Measurements from ENCODE around the gene FLNC. TPM values are rescaled to one million over a fixed set of nuclear protein-coding genes. Genes with fewer than 3 reads are reported as not detected.

Gene FLNC
- polyA plus RNA-seq, 2 of the 4 experiments (the other 2 are of a cell fraction), result 0.43 to 3.4 TPM

GRCh38 chr7:128788446-128789412 is 41.5 kb upstream of the FLNC start:
- ChIA-PET POLR2A (no interaction called here), CTCF (interaction anchor here (1.0 to 2.0 kb wide), 2 partner anchors 9 to 83 kb away, joined by 3 to 4 read pairs; no protein-coding TSS in a partner anchor)
- no peak for DNase-seq (ENCODE audit: low read depth in 1 of 2, low spot score in 1 of 2)
- ATAC-seq, result no peak
- no peaks in the 10 kb centered on the region for H3K9me3 ChIP-seq
- H3K4me1 ChIP-seq, result 0 out of 3 replicates have a peak, but pooled peaks cover 9% of the 10 kb centered on the region
- no peak for FAIRE-seq
- no peak overlapping the region for H3K27ac ChIP-seq
- TF ChIP-seq POLR2AphosphoS2 (conservative IDR thresholded peaks at IDR 0.05; ENCODE audit: low read length) (no peak), PBX3 (IDR thresholded peaks at IDR 0.05) (no peak), HOXB13 (CRISPR knock-in tag; IDR thresholded peaks at IDR 0.05; ENCODE audit: low read depth) (no peak), MAX (IDR thresholded peaks at IDR 0.05) (no peak), KDM5A (IDR thresholded peaks at IDR 0.05) (no peak), NR3C1 (IDR thresholded peaks at IDR 0.05) (no peak), REST (IDR thresholded peaks at IDR 0.05) (no peak), FOXS1 (CRISPR knock-in tag; IDR thresholded peaks at IDR 0.05) (no peak), EP300 (IDR thresholded peaks at IDR 0.05) (no peak), KDM1A (IDR thresholded peaks at IDR 0.05; ENCODE audit: low read depth) (no peak), NFE2L2 (conservative IDR thresholded peaks at IDR 0.05; ENCODE audit: low read length) (no peak), MYC (IDR thresholded peaks at IDR 0.05; ENCODE audit: borderline replicate concordance, low read length) (no peak), PHF8 (IDR thresholded peaks at IDR 0.05; ENCODE audit: borderline replicate concordance, low read depth) (no peak), ZNF302 (CRISPR knock-in tag; IDR thresholded peaks at IDR 0.05) (no peak), TFCP2L1 (CRISPR knock-in tag; IDR thresholded peaks at IDR 0.05) (no peak), ZC3H11A (IDR thresholded peaks at IDR 0.05) (no peak), RAD21 (conservative IDR thresholded peaks at IDR 0.05 in 1 of 2, IDR thresholded peaks at IDR 0.05 in 1 of 2) (no peak)
- WGBS (ENCODE audit: missing lambda C conversion rate), result 63% methylated on average over 9 of the region's 9 CpGs
- no peak overlapping the region for H3K4me2 ChIP-seq
- no peak overlapping the region for H3K4me3 ChIP-seq

- ChIA-PET CTCF (no interaction called here), POLR2A (no interaction called here)
- ATAC-seq, result peak; percentile 23 to 31; a peak in 4 of 6 replicates
- Histone ChIP-seq H3K4me3 (peak overlapping the region; percentile 83), H3K4me2 (peak overlapping the region; percentile 91), H3K27ac (peak overlapping the region; percentile 77 to 92), H3K9me3 (no peaks in the 10 kb centered on the region), H3K4me1 (0 out of 3 replicates have a peak, but pooled peaks cover 9% of the 10 kb centered on the region)
- no peak for DNase-seq (ENCODE audit: low read depth in 1 of 2, low spot score in 1 of 2)
- WGBS (ENCODE audit: missing lambda C conversion rate), result 50% methylated on average over 27 of the region's 45 CpGs
- no peak for FAIRE-seq
- TF ChIP-seq RARB (CRISPR knock-in tag; IDR thresholded peaks at IDR 0.05) (no peak), EP300 (IDR thresholded peaks at IDR 0.05) (no peak), MYC (IDR thresholded peaks at IDR 0.05; ENCODE audit: borderline replicate concordance, low read length) (no peak), KDM1A (IDR thresholded peaks at IDR 0.05; ENCODE audit: low read depth) (no peak), GATA3 (IDR thresholded peaks at IDR 0.05; ENCODE audit: borderline replicate concordance) (no peak), E2F6 (IDR thresholded peaks at IDR 0.05; ENCODE audit: borderline replicate concordance, low read depth) (no peak), CEBPB (IDR thresholded peaks at IDR 0.05) (no peak), FOSB (CRISPR knock-in tag; IDR thresholded peaks at IDR 0.05) (no peak), CHD4 (IDR thresholded peaks at IDR 0.05; ENCODE audit: borderline replicate concordance) (no peak), TFCP2L1 (CRISPR knock-in tag; IDR thresholded peaks at IDR 0.05) (no peak), HOXB13 (CRISPR knock-in tag; IDR thresholded peaks at IDR 0.05; ENCODE audit: low read depth) (no peak), SREBF2 (IDR thresholded peaks at IDR 0.05) (no peak), JUNB (IDR thresholded peaks at IDR 0.05) (no peak), ATOH8 (CRISPR knock-in tag; IDR thresholded peaks at IDR 0.05; ENCODE audit: low read depth) (no peak), POLR2A (IDR thresholded peaks at IDR 0.05; ENCODE audit: low read length) (no peak)
These were observed 39.7 kb upstream of the FLNC start for GRCh38 chr7:128790315-128791041.
